ENCODE data around the gene NRN1. TPM values are rescaled to one million over a fixed set of nuclear protein-coding genes. Genes with fewer than 3 reads are reported as not detected.

The NRN1 gene
- total RNA-seq, 3 donors from 2014 or later (not counting 1 experiment from before 2014, with no cell fraction given): not detected

DNA sequence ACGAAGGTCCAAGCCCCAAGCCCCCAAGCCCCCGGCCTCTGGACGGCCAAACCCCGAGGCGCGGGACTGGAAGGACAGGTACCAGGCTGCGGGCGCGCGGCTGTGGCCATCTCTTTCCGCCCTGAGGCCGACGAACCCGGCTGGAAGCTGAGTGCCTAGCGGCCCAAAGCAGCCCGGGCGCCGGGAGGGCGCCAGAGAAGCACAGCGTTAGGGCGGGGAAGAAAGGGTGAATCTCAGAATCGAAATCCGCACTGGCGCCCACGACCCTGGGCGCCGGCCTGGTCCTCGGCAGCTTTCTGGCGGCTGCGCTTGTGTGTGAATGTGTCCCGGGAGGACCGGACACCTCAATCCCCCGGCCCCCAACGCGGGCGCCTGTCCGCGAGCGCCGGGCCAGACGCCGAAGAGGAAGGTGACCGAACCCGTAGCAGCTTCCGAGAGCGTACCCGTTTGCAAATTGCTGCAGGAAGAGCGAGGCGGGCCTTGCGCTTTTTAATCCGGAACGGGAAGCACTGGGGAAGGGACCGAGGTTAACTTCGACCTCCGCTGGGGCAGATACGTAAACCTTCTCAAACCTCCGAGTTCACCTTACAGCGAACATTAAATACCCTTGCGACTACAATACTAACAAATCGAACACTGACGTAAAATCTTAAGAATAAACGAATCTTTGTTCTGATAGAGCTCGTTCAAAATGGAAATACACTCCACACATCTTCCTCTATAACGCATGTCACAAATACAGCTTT is 2.9 kb downstream of the NRN1 start:
- H3K9me3 ChIP-seq (ENCODE audit: control insufficient read depth, insufficient read depth, low read length): peaks cover 33% of the 10 kb centered on the region

DNA sequence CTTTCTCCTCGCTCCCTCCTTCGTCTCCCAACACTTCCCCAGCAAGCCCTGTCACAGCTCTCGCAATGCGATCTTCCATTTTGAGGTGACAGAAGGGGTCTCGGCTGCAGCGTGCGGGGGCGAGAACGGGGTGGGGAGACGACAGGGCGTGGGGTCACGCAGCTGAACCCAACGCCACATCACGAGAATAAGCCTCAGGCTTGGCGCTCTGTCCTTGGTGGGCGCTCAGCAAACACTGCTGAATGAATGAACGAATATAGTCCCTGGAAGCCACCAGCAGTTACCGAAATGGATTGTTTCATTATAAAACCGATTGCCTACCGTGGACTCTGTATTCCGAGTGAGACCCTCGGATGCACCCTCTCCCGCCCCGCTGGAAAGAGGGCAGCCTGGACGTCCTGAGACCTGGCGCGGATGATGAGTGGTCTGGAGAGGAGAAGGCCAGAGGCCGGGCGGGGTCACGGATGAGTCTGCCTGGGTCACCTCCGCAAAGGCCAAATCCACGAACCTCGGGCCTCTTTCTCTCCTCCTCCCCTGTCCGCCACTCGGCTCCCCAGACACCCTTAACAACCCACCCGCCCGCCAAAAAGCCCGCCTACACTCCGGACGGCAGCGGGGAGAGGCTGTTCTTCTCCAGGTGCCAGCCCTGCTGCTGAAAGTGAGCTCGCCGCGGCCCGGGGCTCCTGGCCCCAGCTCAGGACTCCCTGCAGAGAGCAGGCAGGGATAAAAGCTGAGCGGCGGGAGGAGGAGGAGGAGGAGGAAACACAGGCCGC is 3.7 kb downstream of the NRN1 start:
- no peaks in the 10 kb centered on the region for H3K36me3 ChIP-seq (ENCODE audit: control insufficient read depth, insufficient read depth, low read length)
- 11% methylated on average over 48 of the region's 48 CpGs for WGBS (ENCODE audit: insufficient coverage)
- Mint-ChIP-seq H3K27ac (peak overlapping the region; percentile 13 to 34), H3K4me3 (peak overlapping the region; percentile 71), H3K4me1 (peaks cover 75 to 88% of the 10 kb centered on the region in 2 donors), H3K27me3 (ENCODE audit: low read depth in 2 of 2) (peaks cover 81 to 91% of the 10 kb centered on the region in 2 donors), H3K36me3 (peaks cover 12% of the 10 kb centered on the region), H3K9me3 (no peaks in the 10 kb centered on the region)
- peaks cover 74% of the 10 kb centered on the region for H3K4me1 ChIP-seq (ENCODE audit: control insufficient read depth, insufficient read depth, low read length)
- peak in 1 of 2 donors; percentile 43 for DNase-seq
- no peak overlapping the region for H3K4me3 ChIP-seq (ENCODE audit: low read length)
- no peak overlapping the region for H3K27ac ChIP-seq (ENCODE audit: low read length)
- no peak for ATAC-seq
- no peak for TF ChIP-seq CTCF (IDR thresholded peaks at IDR 0.05)
- H3K27me3 ChIP-seq (ENCODE audit: control insufficient read depth, insufficient read depth, low read length): peaks cover 98% of the 10 kb centered on the region
- intact Hi-C loops (cut with micrococcal nuclease): loop anchor here (10.0 kb wide), 1 partner anchor 488 kb away; no protein-coding TSS in a partner anchor
- peaks cover 38% of the 10 kb centered on the region for H3K9me3 ChIP-seq (ENCODE audit: control insufficient read depth, insufficient read depth, low read length)

More for the DNA sequence above, 2.9 kb downstream of the NRN1 start:
- H3K4me1 Mint-ChIP-seq: peaks cover 72 to 85% of the 10 kb centered on the region in 2 donors
- DNase-seq: peak in 1 of 2 donors; percentile 65
- no peaks in the 10 kb centered on the region for H3K36me3 ChIP-seq (ENCODE audit: control insufficient read depth, insufficient read depth, low read length)
- intact Hi-C loops (cut with micrococcal nuclease): loop anchor here (10.0 kb wide), 1 partner anchor 489 kb away; no protein-coding TSS in a partner anchor
- H3K27me3 ChIP-seq (ENCODE audit: control insufficient read depth, insufficient read depth, low read length): peaks cover 97% of the 10 kb centered on the region
- H3K27ac Mint-ChIP-seq: peak overlapping the region; percentile 75 to 90
- WGBS (ENCODE audit: insufficient coverage): 2% methylated on average over 64 of the region's 64 CpGs
- TF ChIP-seq CTCF (IDR thresholded peaks at IDR 0.05): no peak
- H3K27me3 Mint-ChIP-seq (ENCODE audit: low read depth in 2 of 2): peaks cover 77 to 87% of the 10 kb centered on the region in 2 donors
- H3K4me1 ChIP-seq (ENCODE audit: control insufficient read depth, insufficient read depth, low read length): peaks cover 74% of the 10 kb centered on the region
- peak overlapping the region; percentile 73 for H3K4me3 Mint-ChIP-seq
- ATAC-seq: peak in 2 of 3 donors; percentile 18 to 21
- peak overlapping the region; percentile 4 for H3K4me3 ChIP-seq (ENCODE audit: low read length)
- no peak overlapping the region for H3K27ac ChIP-seq (ENCODE audit: low read length)
- H3K9me3 Mint-ChIP-seq: no peaks in the 10 kb centered on the region
- peaks cover 12% of the 10 kb centered on the region for H3K36me3 Mint-ChIP-seq

- Histone ChIP-seq H3K4me1 (ENCODE audit: control insufficient read depth, insufficient read depth, low read length) (peaks cover 73% of the 10 kb centered on the region), H3K36me3 (ENCODE audit: control insufficient read depth, insufficient read depth, low read length) (no peaks in the 10 kb centered on the region), H3K27ac (ENCODE audit: low read length) (no peak overlapping the region), H3K27me3 (ENCODE audit: control insufficient read depth, insufficient read depth, low read length) (peaks cover 99% of the 10 kb centered on the region), H3K4me3 (ENCODE audit: low read length) (no peak overlapping the region), H3K9me3 (ENCODE audit: control insufficient read depth, insufficient read depth, low read length) (peaks cover 38% of the 10 kb centered on the region)
- DNase-seq: peak in 1 of 2 donors; percentile 46
- Mint-ChIP-seq H3K4me1 (peaks cover 75 to 88% of the 10 kb centered on the region in 2 donors), H3K36me3 (peaks cover 12% of the 10 kb centered on the region), H3K9me3 (no peaks in the 10 kb centered on the region), H3K4me3 (peak overlapping the region; percentile 71), H3K27me3 (ENCODE audit: low read depth in 2 of 2) (peaks cover 81 to 91% of the 10 kb centered on the region in 2 donors), H3K27ac (peak overlapping the region; percentile 13 to 34)
- no peak for ATAC-seq
- WGBS (ENCODE audit: insufficient coverage): 4% methylated on average over 57 of the region's 57 CpGs
- TF ChIP-seq CTCF (IDR thresholded peaks at IDR 0.05): no peak
- intact Hi-C loops (cut with micrococcal nuclease): loop anchor here (10.0 kb wide), 1 partner anchor 487 kb away; no protein-coding TSS in a partner anchor
These were observed 4.5 kb downstream of the NRN1 start for GRCh38 chr6:6002005-6002847.

All from natural killer cell (primary cell).